ENCODE results near the gene TRAPPC5. TPM values are rescaled to one million over a fixed set of nuclear protein-coding genes. Genes with fewer than 3 reads are reported as not detected.

Gene TRAPPC5
- total and polyA plus RNA-seq, 8 donors, result 4.5 to 203 (median 18.8) TPM

DNA sequence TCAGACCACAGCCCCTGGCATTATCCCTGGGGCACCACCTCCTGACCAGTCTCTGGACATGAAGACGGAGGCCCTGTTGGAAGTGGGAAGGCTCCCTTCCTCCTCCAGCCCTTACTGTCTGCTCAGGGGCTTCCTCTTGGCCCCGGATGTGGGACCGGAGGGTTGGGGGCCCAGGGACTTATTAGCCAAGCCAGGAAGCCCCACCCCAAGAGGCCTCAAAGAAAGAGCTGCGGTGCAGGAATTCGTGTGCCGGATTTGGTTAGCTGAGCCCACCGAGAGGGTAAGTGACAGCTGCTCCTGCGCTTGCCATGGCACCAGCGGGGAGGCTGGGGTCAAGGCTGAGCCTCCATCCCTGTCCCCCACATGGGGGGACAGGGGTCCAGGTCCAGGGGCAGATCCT is 11.8 kb upstream of the TRAPPC5 start, which contains the start of gene RETN:
TSS of gene RETN (plus strand) at position 208 of the 400 bp plus-strand sequence. CDS start 278 bp downstream, outside the sequence.
- TF ChIP-seq EP300 (IDR thresholded peaks at IDR 0.05) (no peak), POLR2AphosphoS5 (IDR thresholded peaks at IDR 0.05) (no peak), POLR2A (IDR thresholded peaks at IDR 0.05) (no peak)
- TF ChIP-seq, protein P1, sequence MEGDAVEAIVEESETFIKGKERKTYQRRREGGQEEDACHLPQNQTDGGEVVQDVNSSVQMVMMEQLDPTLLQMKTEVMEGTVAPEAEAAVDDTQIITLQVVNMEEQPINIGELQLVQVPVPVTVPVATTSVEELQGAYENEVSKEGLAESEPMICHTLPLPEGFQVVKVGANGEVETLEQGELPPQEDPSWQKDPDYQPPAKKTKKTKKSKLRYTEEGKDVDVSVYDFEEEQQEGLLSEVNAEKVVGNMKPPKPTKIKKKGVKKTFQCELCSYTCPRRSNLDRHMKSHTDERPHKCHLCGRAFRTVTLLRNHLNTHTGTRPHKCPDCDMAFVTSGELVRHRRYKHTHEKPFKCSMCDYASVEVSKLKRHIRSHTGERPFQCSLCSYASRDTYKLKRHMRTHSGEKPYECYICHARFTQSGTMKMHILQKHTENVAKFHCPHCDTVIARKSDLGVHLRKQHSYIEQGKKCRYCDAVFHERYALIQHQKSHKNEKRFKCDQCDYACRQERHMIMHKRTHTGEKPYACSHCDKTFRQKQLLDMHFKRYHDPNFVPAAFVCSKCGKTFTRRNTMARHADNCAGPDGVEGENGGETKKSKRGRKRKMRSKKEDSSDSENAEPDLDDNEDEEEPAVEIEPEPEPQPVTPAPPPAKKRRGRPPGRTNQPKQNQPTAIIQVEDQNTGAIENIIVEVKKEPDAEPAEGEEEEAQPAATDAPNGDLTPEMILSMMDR (IDR thresholded peaks at IDR 0.05), result no peak
- Histone ChIP-seq H3K4me1 (peaks cover 0 to 13% (median 4%) of the 10 kb centered on the region in 4 donors), H3K4me3 (peak within 1 kb of the TSS in 2 of 4 donors; percentile 12 to 13), H3K36me3 (no peaks in the 10 kb centered on the region), H3K27me3 (peaks cover 0 to 61% (median 30%) of the 10 kb centered on the region in 3 donors), H3K27ac (no peak within 1 kb of the TSS), H3K9me3 (peaks cover 0 to 4% (median 0%) of the 10 kb centered on the region in 4 donors)
- intact Hi-C loops (cut with DNase I; ENCODE audit: low total_unique reads), result no loop called here
- WGBS, 5 donors, result 62 to 86% (median 75%) methylated on average over 6 to 9 of the region's 9 CpGs
- DNase-seq, result no peak

DNA sequence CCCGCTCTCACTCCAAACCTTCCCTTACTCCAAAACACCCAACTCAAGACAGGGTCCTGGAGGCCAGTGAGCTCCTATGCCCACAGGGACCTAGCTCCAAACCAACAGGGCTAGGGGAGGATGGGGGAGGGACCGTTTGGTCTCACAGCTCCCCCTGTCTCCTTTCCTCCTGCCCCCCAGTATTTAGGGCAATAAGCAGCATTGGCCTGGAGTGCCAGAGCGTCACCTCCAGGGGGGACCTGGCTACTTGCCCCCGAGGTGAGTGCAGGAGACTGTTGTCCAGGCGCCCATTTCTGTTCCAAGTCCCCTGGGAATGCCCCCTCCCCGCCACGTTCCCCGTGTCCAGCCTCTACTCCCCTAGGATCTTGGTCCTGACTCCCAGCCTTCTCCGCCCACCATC is 11.0 kb upstream of the TRAPPC5 start:
- TF ChIP-seq POLR2A (IDR thresholded peaks at IDR 0.05) (no peak), EP300 (IDR thresholded peaks at IDR 0.05) (no peak), POLR2AphosphoS5 (IDR thresholded peaks at IDR 0.05) (no peak)
- TF ChIP-seq, protein P1 (IDR thresholded peaks at IDR 0.05), result no peak
- WGBS, 5 donors, result 28 to 37% (median 31%) methylated on average over 9 of the region's 9 CpGs
- H3K27me3 ChIP-seq, result peaks cover 0 to 53% (median 30%) of the 10 kb centered on the region in 3 donors
- H3K9me3 ChIP-seq, result peaks cover 0 to 7% (median 0%) of the 10 kb centered on the region in 4 donors
- no peaks in the 10 kb centered on the region for H3K36me3 ChIP-seq
- H3K4me1 ChIP-seq, result peaks cover 0 to 13% (median 4%) of the 10 kb centered on the region in 4 donors
- intact Hi-C loops (cut with DNase I; ENCODE audit: low total_unique reads), result no loop called here
- peak overlapping the region in 2 of 4 donors; percentile 12 to 13 for H3K4me3 ChIP-seq
- DNase-seq, result no peak
- H3K27ac ChIP-seq, result no peak overlapping the region

DNA sequence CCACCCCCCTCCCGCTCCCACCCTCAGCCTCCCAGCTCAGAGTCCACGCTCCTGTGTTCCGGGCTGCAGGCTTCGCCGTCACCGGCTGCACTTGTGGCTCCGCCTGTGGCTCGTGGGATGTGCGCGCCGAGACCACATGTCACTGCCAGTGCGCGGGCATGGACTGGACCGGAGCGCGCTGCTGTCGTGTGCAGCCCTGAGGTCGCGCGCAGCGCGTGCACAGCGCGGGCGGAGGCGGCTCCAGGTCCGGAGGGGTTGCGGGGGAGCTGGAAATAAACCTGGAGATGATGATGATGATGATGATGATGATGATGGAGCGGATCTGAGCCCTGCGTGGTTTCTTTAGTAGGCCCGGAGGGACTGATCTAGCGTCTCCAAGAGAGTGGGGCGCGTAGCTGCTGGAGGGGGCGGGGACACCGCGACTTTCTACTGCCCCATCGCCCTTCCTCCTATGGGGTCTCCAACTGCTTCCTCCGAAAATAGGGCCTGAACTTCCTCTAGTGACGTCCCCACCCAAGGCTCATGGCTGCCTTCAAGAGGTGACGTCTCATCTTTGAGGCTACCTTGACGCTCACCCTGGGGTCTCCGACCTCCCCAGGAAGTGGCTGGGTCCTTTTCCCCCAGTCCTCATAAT is 10.4 kb upstream of the TRAPPC5 start:
- H3K36me3 ChIP-seq, result no peaks in the 10 kb centered on the region
- peaks cover 0 to 55% (median 30%) of the 10 kb centered on the region in 3 donors for H3K27me3 ChIP-seq
- intact Hi-C loops (cut with DNase I; ENCODE audit: low total_unique reads), result no loop called here
- peaks cover 0 to 7% (median 0%) of the 10 kb centered on the region in 4 donors for H3K9me3 ChIP-seq
- H3K4me1 ChIP-seq, result peaks cover 0 to 13% (median 4%) of the 10 kb centered on the region in 4 donors
- no peak overlapping the region for H3K27ac ChIP-seq
- TF ChIP-seq POLR2A (IDR thresholded peaks at IDR 0.05), result no peak
- TF ChIP-seq EP300 (IDR thresholded peaks at IDR 0.05), result no peak
- TF ChIP-seq, protein P1 (IDR thresholded peaks at IDR 0.05), result no peak
- TF ChIP-seq POLR2AphosphoS5 (IDR thresholded peaks at IDR 0.05), result no peak
- H3K4me3 ChIP-seq, result peak overlapping the region in 2 of 4 donors; percentile 12 to 13
- WGBS, 5 donors, result 2 to 7% (median 2%) methylated on average over 29 to 43 of the region's 43 CpGs
- DNase-seq, result peak in 1 of 2 donors; percentile 75

DNA sequence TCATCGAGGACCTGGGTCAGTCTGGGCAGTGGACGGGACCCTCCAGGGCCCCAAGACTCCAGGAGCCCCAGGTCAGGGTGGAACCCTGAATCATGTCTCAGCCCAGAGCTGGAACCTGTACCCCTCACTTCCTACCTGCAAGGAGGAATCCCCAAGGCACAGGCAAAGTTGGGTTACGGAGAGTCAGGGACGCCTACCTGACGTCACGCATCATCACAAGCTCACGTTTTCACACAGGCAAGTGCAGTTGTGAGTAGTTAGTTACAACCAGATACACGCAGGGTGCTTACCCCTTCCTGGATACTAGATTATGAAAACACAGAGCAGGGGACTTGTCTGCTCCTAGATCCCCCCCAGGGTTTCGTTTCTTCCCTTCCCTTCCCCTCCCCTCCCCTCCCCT is 9.8 kb upstream of the TRAPPC5 start:
- 20 to 42% (median 33%) methylated on average over 7 to 9 of the region's 9 CpGs for WGBS, 5 donors
- H3K36me3 ChIP-seq, result no peaks in the 10 kb centered on the region
- H3K27ac ChIP-seq, result no peak overlapping the region
- TF ChIP-seq EP300 (IDR thresholded peaks at IDR 0.05) (no peak), POLR2A (IDR thresholded peaks at IDR 0.05) (no peak), POLR2AphosphoS5 (IDR thresholded peaks at IDR 0.05) (no peak)
- TF ChIP-seq, protein P1 (IDR thresholded peaks at IDR 0.05), result no peak
- peaks cover 0 to 13% (median 4%) of the 10 kb centered on the region in 4 donors for H3K4me1 ChIP-seq
- H3K4me3 ChIP-seq, result no peak overlapping the region
- DNase-seq, result no peak
- H3K27me3 ChIP-seq, result peaks cover 0 to 60% (median 30%) of the 10 kb centered on the region in 3 donors
- intact Hi-C loops (cut with DNase I; ENCODE audit: low total_unique reads), result no loop called here
- peaks cover 0 to 7% (median 0%) of the 10 kb centered on the region in 4 donors for H3K9me3 ChIP-seq

All from stomach (tissue), 9 donors.